HG02642 (cell line): ENCODE results near the gene MYO9B.

Source experiments
- ATAC-seq: cut with Tn5 transposase; IDR thresholded peaks from one replicate; pipeline ENCODE4 v1.9.1; 2021; ENCODE audit warnings: mild to moderate bottlenecking; ENCODE audit not compliant: unreplicated experiment, poor library complexity

The MYO9B gene

DNA sequence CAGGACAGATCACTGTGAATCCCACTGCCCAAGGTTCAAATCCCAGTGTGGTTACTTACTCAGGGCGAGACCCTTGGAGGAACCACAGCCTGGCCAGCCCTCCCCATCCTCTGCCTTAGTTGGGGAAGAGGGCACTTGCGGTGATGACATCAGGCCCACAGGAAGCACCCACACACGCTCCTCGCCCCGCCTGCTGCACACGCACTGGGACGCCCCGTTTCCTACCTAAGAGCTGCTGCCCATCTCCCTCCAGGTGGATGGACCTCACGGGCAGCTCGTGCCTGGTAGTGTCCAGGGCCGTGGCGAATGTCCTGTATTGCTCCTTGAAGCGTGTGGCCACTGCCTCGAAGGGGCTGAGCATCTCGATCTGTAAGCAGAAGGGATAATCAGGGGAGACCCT, 19.9 kb upstream of the MYO9B start:
- ATAC-seq = no peak

DNA sequence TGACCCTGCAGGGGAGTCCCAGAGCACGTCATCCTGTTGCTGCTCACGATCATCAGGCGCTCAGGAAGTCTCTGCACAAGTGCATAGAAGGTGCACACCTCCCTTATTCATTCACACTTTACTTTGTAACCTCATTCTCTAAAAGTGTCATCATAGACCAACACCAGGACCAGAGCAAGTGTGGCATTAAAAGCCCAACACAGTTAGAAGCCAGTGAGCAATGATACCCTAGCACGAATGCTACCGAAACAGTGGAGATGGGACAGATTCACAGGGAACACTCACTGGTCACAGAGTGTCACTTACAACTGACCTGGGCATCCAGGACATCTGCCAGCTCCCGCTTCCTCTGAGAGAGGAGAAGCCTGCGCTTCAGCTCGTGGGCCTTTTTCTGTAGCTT, 17.3 kb upstream of the MYO9B start:
- no peak for ATAC-seq

- no peak for ATAC-seq
Measured at GRCh38 chr19:17060802-17061201, 14.8 kb upstream of the MYO9B start.

DNA sequence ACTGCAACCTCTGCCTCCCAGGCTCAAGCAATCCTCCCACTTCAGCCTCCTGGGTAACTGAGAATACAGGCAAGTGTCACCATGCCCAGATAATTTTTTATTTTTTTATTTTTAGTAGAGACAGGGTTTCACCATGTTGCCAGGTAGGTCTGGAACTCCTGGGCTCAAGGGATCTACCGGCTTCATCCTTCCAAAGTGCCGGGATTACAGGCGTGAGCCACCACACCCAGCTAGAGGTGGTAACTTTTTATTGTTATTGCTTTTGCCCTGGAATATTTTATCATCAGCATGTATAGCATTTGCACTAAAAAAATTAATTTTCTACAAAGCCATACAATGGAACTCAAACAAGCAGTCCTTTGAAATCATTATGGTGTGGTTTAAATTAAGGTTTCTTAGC, 14.4 kb upstream of the MYO9B start:
- ATAC-seq = no peak

GRCh38 chr19:17061691-17062090, 13.9 kb upstream of the MYO9B start:
- no peak for ATAC-seq

DNA sequence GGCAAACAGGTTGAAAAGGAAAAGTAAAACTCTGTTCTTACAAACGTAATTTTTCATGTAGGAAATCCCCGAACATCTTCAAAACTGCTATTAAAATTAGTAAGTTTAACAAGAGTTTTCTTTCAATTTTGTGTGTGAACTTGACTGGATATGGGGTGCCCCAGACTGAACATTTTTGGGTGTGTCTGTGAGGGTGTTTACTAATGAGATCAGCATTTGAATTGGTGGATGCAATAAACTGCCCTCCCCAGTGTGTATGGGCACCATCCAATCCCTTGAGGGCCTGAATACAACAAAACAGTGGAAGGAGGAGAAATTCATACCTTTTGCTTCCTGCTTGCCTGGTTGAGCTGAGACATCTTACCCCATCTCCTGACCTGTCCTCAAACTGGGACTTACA, 12.1 kb upstream of the MYO9B start:
- ATAC-seq = no peak

- no peak for ATAC-seq
Measured at GRCh38 chr19:17069193-17069592, 6.4 kb upstream of the MYO9B start.

GRCh38 chr19:17070421-17070820, 5.2 kb upstream of the MYO9B start:
- ATAC-seq = no peak

- no peak for ATAC-seq
Measured at GRCh38 chr19:17070912-17071311, 4.7 kb upstream of the MYO9B start.

GRCh38 chr19:17073869-17074633, 1.5 kb upstream of the MYO9B start:
- no peak for ATAC-seq

DNA sequence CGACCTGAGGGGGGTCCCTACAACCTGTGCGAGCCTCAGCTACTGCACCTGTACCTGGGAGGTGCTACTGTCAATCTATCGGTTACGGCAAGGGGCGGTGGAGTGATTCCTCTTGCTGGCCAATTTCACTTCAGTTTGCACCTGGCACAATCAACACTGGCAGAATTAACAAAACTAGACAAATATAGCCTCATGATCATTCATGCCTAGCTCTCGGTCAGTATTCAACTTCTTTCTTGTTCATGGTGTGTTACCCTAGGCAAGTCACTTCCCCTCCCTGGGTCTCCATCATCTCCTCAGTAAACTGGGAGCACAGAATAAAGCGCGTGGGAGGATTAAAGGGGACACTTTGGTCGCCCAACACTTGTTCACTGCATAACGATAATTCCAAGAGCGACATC, 943 bp upstream of the MYO9B start:
- ATAC-seq = no peak

GRCh38 chr19:17075864-17076542, 426 bp downstream of the MYO9B start:
- no peak for ATAC-seq

- ATAC-seq = no peak
Measured at GRCh38 chr19:17076543-17076991, 990 bp downstream of the MYO9B start.

DNA sequence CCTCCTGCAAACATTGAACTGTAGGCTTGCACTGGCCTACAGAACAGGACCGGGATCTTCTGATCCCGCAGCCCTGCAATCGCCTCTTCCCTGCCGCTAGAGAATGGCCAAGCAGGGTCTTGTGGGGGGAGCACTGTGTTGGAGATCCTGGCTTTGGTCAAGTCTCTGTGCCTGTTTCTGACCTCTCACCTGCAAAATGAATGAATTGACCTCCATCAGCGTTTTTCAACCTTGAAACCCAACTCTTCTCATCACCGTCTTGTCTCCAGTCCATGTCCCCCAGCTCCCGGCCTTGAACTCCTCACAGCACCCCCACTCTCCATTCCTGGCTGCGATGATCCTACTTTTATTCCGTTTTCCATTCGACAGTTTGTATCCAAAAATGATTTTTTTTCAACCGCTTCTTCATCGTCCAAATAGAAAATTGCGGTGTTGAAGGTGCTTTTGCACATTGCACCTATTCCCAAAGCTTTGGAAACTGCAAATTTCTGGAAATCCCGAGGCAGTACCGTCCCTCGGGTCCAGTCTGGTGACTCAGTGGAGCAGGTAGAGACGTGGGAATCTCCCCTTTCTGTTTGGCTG, 2.0 kb downstream of the MYO9B start:
- ATAC-seq = no peak

DNA sequence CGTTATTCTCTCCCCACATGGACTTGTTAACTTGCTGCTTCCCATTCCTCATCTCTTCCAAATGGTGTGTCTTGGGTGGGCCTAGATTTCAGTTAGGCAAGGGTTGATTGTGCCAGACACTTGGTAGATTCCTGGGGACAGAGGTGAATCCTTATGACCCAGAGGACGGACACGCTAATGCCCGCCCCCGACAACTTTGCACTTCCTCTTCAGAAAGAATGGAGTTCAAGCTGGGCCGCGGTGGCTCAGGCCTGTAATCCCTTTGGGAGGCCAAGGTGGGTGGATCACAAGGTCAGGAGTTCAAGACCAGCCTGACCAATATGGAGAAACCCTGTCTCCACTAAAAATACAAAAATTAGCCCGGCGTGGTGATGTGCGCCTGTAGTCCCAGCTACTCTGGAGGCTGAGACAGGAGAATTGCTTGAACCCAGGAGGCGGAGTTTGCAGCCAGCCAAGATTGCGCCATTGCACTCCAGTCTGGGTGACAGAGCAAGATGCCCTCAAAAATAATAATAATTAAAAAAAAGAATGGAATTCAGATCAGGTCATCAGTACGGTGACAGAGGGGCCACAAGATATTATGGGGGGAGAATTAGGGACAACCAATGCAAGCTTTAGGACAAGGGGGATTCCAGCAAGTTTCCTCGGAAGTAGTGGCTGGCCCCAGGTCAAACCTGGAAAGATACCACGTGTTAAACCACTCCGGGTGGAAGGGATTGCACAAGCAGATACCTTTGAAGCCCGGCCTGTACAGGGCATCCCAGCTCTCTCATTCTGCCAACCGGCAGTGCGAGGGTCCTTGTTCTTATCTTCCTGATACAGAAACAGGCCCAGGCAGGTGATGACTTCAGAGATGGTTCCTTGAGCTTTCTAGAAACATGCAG, 2.7 kb downstream of the MYO9B start:
- ATAC-seq = no peak

- ATAC-seq = no peak
Measured at GRCh38 chr19:17078920-17079709, 3.5 kb downstream of the MYO9B start.

- no peak for ATAC-seq
Measured at GRCh38 chr19:17079710-17080439, 4.3 kb downstream of the MYO9B start.

DNA sequence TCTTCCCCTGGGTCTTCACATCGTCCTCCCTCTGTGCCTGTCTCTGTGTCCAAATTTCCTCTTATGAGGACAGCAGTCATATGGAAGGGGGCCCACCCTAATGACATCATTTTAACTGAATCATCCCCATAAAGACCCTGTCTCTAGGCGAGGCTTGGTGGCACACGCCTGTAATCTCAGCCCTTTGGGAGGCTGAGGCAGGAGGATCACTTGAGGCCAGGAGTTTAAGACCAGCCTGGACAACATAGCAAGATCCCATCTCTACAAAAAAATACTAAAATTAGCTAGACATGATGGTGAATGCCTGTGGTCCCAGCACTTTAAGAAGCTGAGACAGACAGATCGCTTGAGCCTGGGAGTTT, 4.8 kb downstream of the MYO9B start:
- ATAC-seq = no peak
